ENCODE results near the gene NCKAP5. TPM values are rescaled to one million over a fixed set of nuclear protein-coding genes. Genes with fewer than 3 reads are reported as not detected.

Gene NCKAP5
- polyA plus RNA-seq, 2 of the 4 experiments (the other 2 are of a cell fraction), result 3.0 to 4.1 TPM

DNA sequence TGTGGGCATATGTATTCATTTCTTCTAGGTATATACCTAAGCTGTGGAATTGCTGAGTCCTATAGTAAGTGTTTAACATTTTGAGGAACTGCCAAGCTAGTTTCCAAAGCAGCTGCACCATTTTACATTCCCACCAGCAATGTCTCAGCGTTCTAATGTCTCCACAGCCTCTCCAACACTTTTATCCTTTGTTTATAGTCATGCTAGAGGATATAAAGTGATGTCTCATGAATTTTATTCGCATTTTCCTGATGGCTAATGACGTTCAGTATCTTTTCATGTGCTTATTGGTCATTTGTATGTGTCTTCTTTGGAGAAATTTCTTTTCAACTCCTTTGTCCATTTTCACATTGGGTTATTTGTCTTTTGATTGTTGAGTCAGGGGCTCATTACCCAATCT is 295.2 kb downstream of the NCKAP5 start:
- 0 out of 3 replicates have a peak, but pooled peaks cover under 1% of the 10 kb centered on the region for H3K9me3 ChIP-seq
- TF ChIP-seq ZNF302 (CRISPR knock-in tag; IDR thresholded peaks at IDR 0.05), result no peak
- TF ChIP-seq KDM1A (IDR thresholded peaks at IDR 0.05; ENCODE audit: low read depth), result no peak
- TF ChIP-seq GATA3 (IDR thresholded peaks at IDR 0.05; ENCODE audit: borderline replicate concordance), result no peak
- no peak for TF ChIP-seq MAFK (IDR thresholded peaks at IDR 0.05; ENCODE audit: partially characterized antibody)
- no peak for TF ChIP-seq CEBPB (IDR thresholded peaks at IDR 0.05)
- no peak overlapping the region for H3K4me2 ChIP-seq
- ChIA-PET CTCF (no interaction called here), POLR2A (no interaction called here)
- H3K4me3 ChIP-seq, result no peak overlapping the region
- H3K27ac ChIP-seq, result no peak overlapping the region
- 35% methylated on average over 3 of the region's 3 CpGs for WGBS (ENCODE audit: missing lambda C conversion rate)
- DNase-seq (ENCODE audit: low read depth in 1 of 2, low spot score in 1 of 2) (no peak), FAIRE-seq (no peak), ATAC-seq (no peak)
- peaks cover 11% of the 10 kb centered on the region; the same call in 2 of the 3 replicates for H3K4me1 ChIP-seq

DNA sequence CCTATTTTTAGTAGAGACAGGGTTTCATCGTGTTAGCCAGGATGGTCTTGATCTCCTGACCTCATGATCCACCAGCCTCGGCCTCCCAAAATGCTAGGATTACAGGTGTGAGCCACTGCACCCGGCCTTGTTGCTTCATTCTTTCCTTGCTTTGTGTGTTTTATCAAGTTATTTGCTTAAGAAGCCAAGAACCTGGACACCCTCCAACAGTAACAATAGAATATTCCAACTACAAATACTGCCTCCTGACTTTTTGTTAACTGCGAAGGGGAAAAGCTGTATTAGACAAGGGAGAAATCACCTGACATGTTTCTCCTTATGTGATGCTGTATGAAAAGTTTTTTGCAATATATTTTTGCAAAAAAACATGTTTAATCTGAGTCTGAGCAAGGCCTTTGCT is 297.2 kb downstream of the NCKAP5 start:
- peaks cover 19% of the 10 kb centered on the region; the same call in 2 of the 3 replicates for H3K4me1 ChIP-seq
- ATAC-seq (no peak), FAIRE-seq (no peak), DNase-seq (ENCODE audit: low read depth in 1 of 2, low spot score in 1 of 2) (peak in 1 of 2 experiments; percentile 39)
- H3K9me3 ChIP-seq, result no peaks in the 10 kb centered on the region
- TF ChIP-seq ZFP36 (IDR thresholded peaks at IDR 0.05; ENCODE audit: borderline replicate concordance, partially characterized antibody) (no peak), NR3C1 (IDR thresholded peaks at IDR 0.05) (no peak), EHF (CRISPR knock-in tag; IDR thresholded peaks at IDR 0.05) (no peak), MYC (IDR thresholded peaks at IDR 0.05; ENCODE audit: borderline replicate concordance, low read length) (no peak), ESRRA (IDR thresholded peaks at IDR 0.05; ENCODE audit: borderline replicate concordance, low read length) (no peak), CTCF (IDR thresholded peaks at IDR 0.05) (no peak), BHLHE40 (IDR thresholded peaks at IDR 0.05; ENCODE audit: low read depth, low read length) (no peak)
- 0 out of 6 replicates have a peak overlapping the region, but pooled peaks of 1 of the 2 experiments have one; percentile 30 for H3K27ac ChIP-seq
- H3K4me3 ChIP-seq, result no peak overlapping the region
- CTCF ChIA-PET, result interaction anchor here (0.6 kb wide), 1 partner anchor 34 kb away, joined by 3 read pairs; no protein-coding TSS in a partner anchor
- POLR2A ChIA-PET, result interaction anchor here (0.7 kb wide), 1 partner anchor 136 kb away, joined by 3 read pairs; no protein-coding TSS in a partner anchor
- WGBS (ENCODE audit: missing lambda C conversion rate), result 33% methylated on average over 4 of the region's 4 CpGs
- no peak overlapping the region for H3K4me2 ChIP-seq

GRCh38 chr2:133270550-133270949 is 297.7 kb downstream of the NCKAP5 start:
- ATAC-seq (no peak), DNase-seq (ENCODE audit: low read depth in 1 of 2, low spot score in 1 of 2) (peak in 1 of 2 experiments; percentile 26), FAIRE-seq (no peak)
- no peaks in the 10 kb centered on the region for H3K9me3 ChIP-seq
- no peak overlapping the region for H3K4me2 ChIP-seq
- peaks cover 24% of the 10 kb centered on the region; the same call in 2 of the 3 replicates for H3K4me1 ChIP-seq
- 79% methylated on average over 5 of the region's 5 CpGs for WGBS (ENCODE audit: missing lambda C conversion rate)
- TF ChIP-seq PHF8 (IDR thresholded peaks at IDR 0.05; ENCODE audit: borderline replicate concordance, low read depth), result no peak
- TF ChIP-seq KDM1A (IDR thresholded peaks at IDR 0.05; ENCODE audit: low read depth), result no peak
- TF ChIP-seq JUN (IDR thresholded peaks at IDR 0.05), result no peak
- TF ChIP-seq E2F6 (IDR thresholded peaks at IDR 0.05; ENCODE audit: borderline replicate concordance, low read depth), result no peak
- TF ChIP-seq REST (IDR thresholded peaks at IDR 0.05), result no peak
- no peak for TF ChIP-seq NFE2L2 (conservative IDR thresholded peaks at IDR 0.05; ENCODE audit: low read length)
- TF ChIP-seq CTCF (IDR thresholded peaks at IDR 0.05), result no peak
- no peak for TF ChIP-seq ZSCAN20 (CRISPR knock-in tag; IDR thresholded peaks at IDR 0.05)
- no peak for TF ChIP-seq EP300 (IDR thresholded peaks at IDR 0.05)
- H3K27ac ChIP-seq, result 0 out of 6 replicates have a peak overlapping the region, but pooled peaks of 1 of the 2 experiments have one; percentile 30
- ChIA-PET POLR2A (interaction anchor here (0.7 kb wide), 1 partner anchor 136 kb away, joined by 3 read pairs; no protein-coding TSS in a partner anchor), CTCF (interaction anchor here (0.6 kb wide), 1 partner anchor 35 kb away, joined by 3 read pairs; no protein-coding TSS in a partner anchor)
- no peak overlapping the region for H3K4me3 ChIP-seq

Measured in A549 (cell line).